Measurements from ENCODE around the gene ZSCAN22.
"Not testable (repeated sequence)": the region's sequence is repeated elsewhere in the genome, so short reads cannot be mapped to it uniquely, and the experiment has no call there.

ZSCAN22 gene

DNA sequence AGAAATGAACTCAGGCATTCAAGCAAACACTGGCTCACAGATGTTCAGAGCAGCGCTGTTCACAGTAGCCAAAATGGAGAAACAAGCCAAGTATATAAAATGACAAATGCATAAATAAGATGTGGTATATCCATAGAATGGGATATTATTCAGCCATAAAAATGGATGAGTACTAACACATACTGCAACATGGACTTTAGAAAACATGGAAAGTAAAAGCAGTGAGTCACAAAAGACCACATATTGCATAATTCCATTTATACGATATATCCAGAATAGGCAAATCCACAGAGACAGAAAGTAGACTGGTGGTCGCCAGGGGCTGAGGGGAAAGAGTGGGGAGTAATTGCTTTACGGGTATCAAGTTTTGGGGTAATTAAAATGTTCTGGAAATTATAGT lies 47.4 kb downstream of the ZSCAN22 start:
- DNase-seq (ENCODE audit: low spot score): no peak

DNA sequence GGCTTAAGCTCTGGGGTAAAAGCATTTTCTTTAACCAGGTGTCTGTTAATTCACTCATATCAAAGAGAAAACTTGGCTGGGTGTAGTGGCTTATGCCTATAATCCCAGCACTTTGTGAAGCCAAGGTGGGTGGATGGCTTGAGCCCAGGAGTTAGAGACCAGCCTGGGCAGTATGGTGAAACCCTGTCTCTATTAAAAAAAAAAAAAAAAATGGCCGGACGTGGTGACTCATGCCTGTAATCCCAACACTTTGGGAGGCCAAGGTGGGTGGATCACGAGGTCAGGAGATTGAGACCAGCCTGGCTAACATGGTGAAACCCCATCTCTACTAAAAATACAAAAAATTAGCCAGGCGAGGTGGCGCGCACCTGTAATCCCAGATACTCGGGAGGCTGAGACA lies 49.9 kb downstream of the ZSCAN22 start:
- DNase-seq (ENCODE audit: low spot score): not testable (repeated sequence)

DNA sequence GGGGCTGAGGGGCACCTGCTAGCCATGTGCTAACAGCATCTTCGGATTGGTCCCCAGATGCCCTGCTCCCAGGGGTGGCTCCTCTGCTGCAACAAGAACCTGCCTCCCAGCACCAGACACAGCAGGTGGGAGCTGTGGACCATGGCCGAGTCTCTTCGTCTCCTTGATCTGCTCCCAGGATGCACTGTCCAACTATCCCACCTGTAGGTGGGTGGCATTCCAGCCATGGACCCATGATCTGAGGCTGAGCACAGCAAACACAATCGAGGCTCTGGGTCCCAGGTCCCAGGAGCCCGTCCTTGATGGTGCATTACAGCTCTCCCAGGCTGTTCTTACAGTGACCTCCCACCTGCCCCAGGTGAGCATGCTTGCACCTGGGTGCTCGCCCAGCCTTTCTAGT lies 52.5 kb downstream of the ZSCAN22 start:
- no peak for DNase-seq (ENCODE audit: low spot score)

DNA sequence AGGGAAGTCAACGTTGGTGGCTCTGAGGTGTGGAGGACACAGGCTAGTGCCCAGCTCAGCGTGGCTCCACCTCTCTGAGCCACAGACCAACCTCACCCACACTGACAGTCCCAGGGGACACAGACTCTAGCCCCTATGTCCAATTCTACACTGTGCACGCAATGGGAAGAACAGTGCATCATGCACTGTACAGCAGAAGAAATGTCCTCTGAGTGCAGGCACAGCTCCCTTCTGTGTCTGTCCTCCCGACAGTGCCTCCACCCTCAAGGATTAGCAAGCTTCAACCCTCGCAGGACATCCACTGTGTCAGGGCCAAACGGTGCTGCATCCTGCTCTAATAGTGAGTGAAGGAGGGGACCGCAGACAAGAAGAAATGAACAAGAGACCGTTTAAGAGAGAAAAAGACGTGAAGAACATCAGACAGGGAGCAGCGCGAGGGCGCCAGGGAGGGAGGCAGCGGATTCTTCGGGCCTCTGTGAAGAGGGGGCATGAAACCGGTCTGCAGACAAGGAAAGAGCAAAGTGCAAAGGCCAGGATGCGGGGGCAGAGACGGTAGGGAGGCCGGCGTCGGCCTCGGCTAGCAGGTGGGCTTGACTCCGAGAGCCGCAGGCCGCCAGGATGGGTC lies 53.4 kb downstream of the ZSCAN22 start:
- no peak for DNase-seq (ENCODE audit: low spot score)

DNA sequence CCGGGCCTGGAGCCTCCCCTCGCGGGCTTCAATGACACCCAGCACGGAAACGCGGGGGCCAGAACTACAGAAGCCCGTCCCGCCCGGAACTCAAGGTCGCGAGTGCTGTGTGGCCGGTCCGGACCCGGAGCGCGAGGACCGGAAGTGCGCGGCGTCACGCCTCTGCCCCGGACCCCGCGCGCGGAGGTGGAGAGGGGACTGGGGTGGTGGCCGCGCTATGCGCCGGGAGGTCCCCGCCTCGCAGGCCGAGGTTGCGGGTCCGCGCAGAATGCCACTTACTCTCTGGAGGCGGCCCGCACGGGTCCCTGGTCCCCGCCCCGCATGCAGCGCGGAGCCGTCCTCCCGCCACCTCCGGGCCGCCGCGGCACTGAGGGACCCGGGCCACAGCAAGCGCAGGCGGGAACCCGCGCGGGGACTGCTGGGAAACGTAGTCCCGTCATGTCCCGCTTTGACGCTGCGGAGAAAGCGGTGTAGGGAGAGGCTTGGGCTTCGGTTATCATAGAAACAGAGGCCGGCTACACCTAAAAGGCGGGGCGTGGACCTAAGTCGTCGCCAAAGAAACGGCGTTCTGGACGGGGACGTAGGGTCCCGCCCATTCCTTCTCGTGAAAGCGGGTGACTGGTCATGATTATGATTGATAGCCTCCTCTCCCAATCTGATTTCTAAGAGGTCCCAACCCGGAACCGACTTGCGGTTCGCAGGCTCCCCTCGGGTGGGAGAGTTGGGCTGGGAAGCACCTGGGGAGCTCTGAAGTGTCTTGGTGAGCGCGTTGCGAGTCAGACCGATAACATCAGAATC lies 54.1 kb downstream of the ZSCAN22 start, which contains the start of gene ZNF837:
TSS of gene ZNF837 (minus strand) at position 369 of the 798 bp plus-strand sequence. CDS start 11,698 bp downstream, outside the sequence.
- peak; percentile 100 for DNase-seq (ENCODE audit: low spot score)

DNA sequence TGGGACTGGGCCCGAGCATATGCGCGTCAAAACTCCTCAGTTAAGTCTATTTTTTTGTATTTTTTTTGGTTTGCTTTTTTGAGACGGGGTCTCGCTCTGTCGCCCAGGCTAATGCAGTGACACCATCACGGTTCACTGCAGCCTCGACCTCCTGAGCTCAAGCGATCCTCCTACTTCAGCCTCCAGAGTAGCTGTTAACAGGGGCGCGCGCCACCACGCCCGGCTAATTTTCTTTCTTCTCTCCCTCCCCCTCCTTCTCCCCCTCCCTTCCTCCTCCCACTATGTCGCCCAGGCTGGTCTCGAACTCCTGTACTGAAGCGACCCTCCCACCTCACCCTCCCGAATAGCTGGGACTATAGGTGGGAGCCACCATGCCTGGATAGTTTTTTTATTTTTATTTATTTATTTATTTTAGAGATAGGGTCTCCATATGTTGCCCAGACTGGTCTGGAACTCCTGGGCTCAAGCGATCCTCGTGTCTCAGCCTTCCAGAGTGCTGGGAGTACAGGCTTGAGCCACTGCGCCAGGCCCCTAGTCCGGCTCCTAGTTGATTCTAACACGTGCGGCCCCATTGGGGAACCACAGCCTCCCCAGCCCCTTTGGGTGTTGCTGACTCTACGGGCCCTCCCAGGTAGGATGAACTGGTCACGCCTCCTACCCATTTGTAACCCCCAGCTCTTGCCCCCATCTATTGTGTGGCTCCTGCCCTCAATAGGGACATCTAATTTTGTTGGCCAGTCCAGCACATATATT lies 54.8 kb downstream of the ZSCAN22 start:
- DNase-seq (ENCODE audit: low spot score): no peak

DNA sequence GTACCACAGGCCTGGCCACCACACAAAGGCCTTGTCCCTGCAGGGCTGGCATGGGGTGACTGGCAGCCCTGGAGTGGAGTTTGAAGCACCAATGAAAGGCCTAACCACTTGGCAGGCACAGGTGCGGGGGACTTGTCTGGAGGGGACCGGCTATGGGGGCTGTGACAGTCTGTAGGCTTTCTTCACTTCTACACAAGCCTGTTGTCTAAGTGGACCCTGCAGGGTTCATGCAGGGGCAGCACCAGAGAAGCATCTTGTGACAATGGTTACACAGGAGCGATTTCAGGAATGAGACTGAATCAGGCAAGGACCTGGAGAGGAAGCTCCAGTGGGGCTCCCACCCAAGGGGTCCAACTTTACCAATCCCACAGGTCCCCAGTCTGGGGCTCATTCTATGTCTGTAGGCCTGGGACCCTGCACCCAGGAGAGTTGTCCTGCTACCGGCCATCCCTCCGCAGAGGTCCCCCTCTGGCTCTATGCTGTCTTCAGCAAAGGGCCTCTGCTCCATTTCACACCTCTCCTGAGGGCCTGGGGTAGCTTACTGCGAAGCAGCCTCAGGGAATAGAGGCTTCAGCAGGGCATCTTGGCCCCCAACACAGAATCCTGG lies 56.3 kb downstream of the ZSCAN22 start:
- DNase-seq (ENCODE audit: low spot score): no peak

DNA sequence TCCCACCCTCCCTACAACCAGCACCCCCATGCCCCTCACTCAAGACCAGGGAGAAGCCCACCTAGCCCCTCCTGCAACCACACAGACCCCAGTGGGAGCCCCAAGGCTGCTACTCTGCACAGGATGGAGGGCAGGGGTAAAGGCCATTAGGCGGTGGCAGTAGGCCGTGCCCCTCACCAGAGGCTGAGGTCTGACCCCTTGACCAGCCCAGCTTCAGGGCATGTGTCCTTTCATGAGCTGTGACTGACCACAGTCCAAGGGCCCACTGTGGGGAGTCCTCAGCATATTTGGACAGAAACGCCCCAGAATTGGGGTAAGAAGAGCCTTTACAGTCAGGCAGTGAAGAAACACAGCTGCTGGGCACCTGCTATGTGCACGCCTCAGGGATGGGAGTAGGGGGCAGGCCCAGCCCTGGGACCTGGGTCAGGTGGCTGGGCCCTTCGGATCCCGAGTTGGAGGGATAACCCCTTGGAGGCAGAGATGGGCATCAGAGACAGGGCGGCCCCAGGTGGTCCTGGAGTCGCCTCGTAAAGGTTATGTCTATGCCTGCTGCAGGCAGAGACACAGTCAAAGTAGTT lies 58.6 kb downstream of the ZSCAN22 start:
- DNase-seq (ENCODE audit: low spot score): no peak

DNA sequence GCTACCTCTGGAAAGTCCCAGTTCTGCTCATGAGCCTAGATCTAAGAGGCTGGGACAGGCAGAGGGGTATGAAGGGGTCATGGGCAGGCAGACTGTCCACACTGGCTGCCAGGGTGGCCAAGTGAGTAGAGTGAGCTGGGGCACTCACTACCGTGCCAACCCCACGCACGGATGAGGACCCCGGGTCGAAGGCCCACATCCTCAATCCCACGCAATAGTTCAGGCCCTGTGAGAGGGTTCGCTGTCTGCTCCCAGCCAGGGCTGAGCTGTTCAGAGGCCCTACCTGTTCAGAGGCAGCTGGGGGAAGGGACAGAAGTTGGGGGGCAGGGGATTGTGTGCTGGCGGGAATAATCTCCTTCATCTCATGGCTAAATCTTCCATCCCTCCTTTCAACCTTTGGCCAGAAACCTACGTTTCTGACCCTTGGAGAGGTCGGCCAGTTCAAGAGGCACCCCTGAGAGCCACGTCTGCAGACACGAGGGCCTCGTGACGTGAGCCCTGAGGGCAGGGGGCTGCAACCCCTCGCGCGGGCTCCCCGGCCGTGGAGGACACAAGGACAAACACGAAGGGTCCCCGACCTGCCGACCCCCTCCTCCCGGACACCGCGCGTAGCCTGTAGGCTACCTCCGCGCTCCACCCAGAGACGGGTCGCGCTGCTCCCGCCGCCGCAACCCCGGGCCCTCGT lies 59.2 kb downstream of the ZSCAN22 start:
- DNase-seq (ENCODE audit: low spot score): peak; percentile 32

DNA sequence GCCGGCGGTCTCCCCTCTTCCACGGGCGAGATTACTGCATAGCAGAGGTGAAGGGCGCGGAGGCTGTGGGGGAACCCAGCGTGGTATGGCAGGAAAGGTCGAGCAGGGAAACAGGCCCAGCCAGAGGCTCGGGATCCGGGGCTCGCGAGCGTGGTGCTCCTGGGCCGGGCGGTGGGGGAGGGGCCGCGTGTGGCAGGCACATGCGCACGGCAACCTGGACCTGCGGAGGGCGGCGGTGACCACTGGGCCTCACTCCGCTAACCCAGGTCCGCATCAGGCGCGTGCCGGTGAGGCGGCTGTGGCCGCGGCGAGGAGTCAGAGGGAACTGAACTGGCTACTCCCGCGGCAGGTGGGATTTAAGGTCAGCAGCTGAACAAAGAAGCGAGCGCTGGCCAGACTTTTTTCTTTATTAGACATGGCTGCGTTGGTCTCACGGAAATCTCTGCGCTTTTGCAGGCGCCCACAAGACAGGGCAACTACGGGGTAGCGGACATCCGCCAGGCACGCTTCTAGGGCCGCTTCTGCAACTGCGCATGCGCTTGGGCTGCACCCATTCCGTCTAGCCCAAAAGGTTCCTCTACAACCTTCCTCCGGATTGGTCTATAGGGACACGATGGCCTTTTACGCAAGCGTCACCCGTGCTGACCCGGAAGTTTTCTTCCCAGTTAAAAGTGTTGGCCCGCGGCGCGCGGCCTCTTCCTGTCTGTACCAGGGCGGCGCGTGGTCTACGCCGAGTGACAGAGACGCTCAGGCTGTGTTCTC lies 60.0 kb downstream of the ZSCAN22 start, which contains the start of gene RPS5:
TSS of gene RPS5 (plus strand) at position 694 of the 762 bp plus-strand sequence. CDS start 869 bp downstream, outside the sequence.
- DNase-seq (ENCODE audit: low spot score): peak; percentile 100

DNA sequence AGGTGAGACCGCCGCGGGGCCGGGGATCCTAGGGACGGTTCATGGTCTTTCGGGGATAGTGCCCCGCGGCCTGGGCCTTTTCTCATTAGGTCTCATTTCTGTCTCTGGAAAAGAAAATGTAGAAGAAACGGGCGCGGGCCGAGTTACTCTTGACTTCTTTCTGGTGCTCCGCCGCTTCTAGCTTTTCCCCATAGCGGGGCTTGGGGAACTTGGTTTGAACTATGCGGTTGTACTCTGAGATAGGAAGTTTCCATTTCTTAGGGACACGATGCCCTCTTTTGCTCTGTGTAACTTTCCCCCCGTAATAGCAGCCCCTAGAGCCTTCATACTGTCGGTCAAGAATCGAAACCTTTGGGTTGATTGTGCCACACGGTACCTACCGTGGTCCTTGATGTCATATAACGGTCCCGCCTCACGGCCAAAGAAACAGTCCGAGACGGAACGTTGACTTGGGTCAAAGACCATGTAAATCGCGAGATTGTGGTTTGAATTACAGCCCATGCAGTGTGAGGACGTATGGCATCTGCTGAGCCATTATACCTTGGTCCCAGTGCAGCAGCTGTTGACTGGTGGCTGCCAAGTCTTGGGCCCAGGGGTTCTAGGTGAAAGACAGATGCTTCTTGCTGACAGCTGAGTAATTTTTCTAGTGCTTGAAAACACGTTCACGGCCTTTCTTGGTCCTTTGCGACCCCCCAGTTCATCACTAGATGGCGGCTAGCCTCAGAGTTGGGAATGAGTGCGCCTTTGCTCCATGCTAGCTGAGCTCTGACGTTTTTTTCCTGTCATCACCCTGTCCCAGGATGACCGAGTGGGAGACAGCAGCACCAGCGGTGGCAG lies 60.8 kb downstream of the ZSCAN22 start:
- DNase-seq (ENCODE audit: low spot score): no peak

DNA sequence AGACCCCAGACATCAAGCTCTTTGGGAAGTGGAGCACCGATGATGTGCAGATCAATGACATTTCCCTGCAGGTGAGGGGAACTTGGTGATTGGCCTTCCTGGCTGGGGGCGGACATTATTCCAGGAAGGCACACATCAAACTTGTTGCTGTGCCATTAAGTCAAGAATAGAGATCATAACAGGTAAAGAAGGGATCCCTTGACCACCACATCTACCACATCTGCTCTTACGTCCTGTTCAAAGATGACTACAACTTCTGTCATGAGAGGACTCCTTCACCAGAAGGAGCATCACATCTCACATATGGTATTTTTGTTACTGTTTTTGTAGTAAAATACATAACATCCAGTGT lies 61.4 kb downstream of the ZSCAN22 start:
- no peak for DNase-seq (ENCODE audit: low spot score)
